Stimulated activated CD8-positive, alpha-beta memory T cell treated with anti-CD3 and anti-CD28 coated beads, Interleukin-15, amount 100 ng/mL, for 24 hours (primary cell): ENCODE measurements around the gene PDGFD.

Experiments
- DNase-seq: peaks from one replicate; pipeline ENCODE4 v3.0.0-alpha.2; 2020; ENCODE audit warnings: low read depth

Gene PDGFD

GRCh38 chr11:103887001-103887658, 276.8 kb downstream of the PDGFD start:
- DNase-seq: no peak

- no peak for DNase-seq
Measured at GRCh38 chr11:103883856-103884255, 280.1 kb downstream of the PDGFD start.

GRCh38 chr11:103883291-103883690, 280.7 kb downstream of the PDGFD start:
- DNase-seq: no peak

DNA sequence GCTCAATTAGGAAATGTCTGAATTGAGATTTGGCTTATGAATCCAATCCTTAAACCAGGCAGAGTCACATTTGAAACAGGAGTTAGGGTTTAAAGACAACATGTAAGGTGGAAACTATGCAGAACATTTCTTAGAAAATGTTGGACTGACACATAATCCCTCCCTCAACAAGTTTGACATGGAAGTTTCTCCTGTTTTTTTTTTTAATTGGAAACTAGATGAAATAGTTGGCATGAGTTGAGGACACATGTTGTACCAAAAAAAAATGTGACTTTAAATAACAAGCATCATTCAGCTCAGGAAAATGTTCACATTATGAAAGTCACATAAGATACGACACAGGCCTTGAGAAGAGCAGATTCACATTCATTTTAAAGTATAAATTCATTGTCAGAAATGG, 282.4 kb downstream of the PDGFD start:
- DNase-seq: no peak

- DNase-seq: no peak
Measured at GRCh38 chr11:103880968-103881367, 283.0 kb downstream of the PDGFD start.

DNA sequence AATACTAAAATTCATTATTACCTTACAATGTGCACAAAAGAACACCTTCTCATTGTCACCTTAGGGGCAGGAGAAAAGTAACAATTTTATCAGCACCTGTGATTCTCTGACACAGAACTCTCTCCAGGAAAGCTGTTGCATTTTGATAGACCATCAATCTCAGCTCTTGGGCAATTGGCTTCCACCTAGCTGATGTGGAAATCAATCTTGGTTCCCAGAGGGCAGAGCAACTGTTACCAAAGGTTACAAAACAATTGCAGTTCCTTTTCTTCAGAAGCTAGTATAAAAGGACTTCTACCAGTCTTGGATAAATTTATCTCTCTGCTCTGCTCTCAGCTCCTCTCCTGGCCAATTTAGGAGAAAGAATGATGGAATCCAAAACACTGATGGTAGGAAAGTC, 285.3 kb downstream of the PDGFD start:
- DNase-seq: no peak

- DNase-seq: no peak
Measured at GRCh38 chr11:103877221-103877620, 286.7 kb downstream of the PDGFD start.

- no peak for DNase-seq
Measured at GRCh38 chr11:103875855-103876510, 288.0 kb downstream of the PDGFD start.

DNA sequence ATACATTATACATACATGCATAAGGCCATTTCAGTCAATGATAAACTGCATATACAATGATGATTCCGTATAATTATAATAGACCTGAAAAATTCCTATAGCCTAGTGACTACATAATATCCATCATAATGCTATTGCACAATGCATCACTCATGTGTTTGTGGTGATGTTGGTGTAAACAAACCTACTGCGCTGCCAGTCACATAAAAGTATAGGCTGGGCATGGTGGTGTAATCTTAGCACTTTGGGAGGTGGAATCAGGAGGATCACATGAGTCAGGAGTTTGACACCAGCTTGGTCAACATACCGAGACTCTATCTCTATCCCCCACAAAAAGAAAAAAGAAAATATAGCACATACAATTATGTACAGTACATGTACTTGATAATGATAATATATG, 291.2 kb downstream of the PDGFD start:
- no peak for DNase-seq

- no peak for DNase-seq
Measured at GRCh38 chr11:103871923-103872551, 291.9 kb downstream of the PDGFD start.

DNA sequence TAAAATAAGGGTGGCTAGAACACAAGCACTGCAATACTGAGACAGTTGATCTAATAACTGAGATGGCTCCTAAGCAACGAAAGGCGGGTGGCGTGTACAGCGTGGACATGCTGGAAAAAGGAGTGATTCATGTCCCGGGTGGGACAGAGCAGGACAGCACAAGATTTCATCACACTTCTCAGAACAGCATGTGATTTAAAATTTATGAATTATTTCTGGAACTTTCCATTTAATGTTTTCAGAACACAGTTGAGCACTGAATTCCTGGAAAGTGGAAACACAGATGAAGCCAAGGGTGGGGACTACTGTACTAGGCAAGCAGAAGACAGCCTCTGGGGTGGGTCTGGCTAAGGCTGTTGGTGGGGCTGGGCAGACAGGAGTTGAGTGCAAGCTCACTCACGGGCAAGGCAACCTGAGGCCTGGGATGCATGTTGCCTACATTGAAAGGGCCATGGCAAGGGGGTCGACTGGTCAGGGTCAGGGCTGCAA, 293.1 kb downstream of the PDGFD start:
- DNase-seq: no peak

DNA sequence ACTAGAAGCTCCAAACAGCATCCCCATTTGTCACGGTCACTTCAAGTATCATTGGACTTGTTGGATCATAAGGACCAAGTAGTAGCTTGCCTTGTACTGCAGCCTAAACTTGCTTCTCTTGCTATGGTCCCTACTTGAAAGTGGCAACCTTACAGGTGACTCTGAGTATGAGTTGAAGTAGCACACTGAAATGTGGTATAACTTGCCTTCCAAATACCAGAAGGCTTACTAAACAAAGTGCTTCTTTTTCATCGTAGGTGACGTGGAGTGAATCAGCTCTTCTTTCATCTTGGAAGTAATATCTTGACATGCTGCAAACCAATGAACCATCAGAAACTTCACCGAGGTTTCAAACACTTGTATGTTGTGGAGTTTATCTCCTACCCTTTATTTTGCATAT, 296.5 kb downstream of the PDGFD start:
- DNase-seq: no peak

GRCh38 chr11:103863497-103863896, 300.4 kb downstream of the PDGFD start:
- no peak for DNase-seq

DNA sequence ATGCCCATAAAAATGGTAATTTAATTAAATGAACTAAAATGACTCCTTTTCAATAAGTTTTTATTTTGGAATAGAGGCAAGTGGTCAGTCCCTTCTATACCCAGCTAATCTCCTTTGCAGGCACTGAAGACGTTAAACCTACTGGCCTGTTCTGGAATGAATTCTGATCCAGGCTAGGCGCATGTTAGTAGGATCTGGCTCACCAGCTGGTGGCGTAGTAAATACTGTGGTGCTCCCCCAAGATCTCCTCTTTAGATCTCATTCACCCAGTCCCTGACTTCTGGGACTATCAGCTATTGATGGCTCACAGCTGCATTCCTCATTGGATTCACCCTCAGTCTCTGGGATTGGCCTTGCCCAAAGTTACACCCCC, 301.2 kb downstream of the PDGFD start:
- no peak for DNase-seq

GRCh38 chr11:103862094-103862801, 301.7 kb downstream of the PDGFD start:
- no peak for DNase-seq
